D721Med (cell line): ENCODE measurements around the gene NEU1.
"Not testable (repeated sequence)": the region's sequence is repeated elsewhere in the genome, so short reads cannot be mapped to it uniquely, and the experiment has no call there.

Source experiments
- DNase-seq: peaks from one replicate; pipeline ENCODE4 v3.0.0; 2011; ENCODE audit warnings: low spot score; ENCODE audit not compliant: insufficient read length
- FAIRE-seq: peaks from 2 replicates; lab custom pipeline; 2011; peaks lifted over from hg19 to GRCh38; lab: Jason Lieb, UNC
- CTCF ChIP-seq: IDR thresholded peaks from 2 replicates; pipeline ENCODE4 v1.5.1; 2012; ENCODE audit warnings: mild to moderate bottlenecking, control low read depth; ENCODE audit not compliant: insufficient read depth; ENCODE audit errors: missing control alignments

Gene NEU1

DNA sequence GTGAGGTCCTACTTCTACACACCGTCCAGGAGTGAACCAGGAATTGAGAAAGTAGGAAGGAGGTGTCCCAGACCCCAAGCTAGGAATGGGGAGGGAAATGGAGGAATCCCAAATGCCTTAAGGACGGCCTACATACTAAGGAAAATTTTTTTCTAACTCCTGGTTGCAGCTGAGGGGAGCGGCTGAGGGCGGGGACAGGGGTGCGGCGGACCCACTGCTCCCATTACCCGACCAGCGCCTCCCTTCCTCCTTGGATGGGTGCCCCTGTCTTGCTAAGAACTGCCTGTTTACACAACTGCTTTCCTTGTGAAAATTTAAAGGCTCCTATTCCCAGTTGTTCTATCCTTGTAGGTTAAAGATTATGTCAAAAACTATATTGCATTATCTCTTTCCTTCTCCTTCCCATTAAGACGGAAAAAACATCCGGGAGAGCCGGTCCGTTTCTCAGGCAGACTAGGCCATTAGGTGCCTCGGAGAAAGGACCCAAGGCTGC, 35.8 kb downstream of the NEU1 start:
- no peak for FAIRE-seq
- no peak for DNase-seq
- no peak for TF ChIP-seq CTCF

- FAIRE-seq (no peak), DNase-seq (no peak)
- no peak for TF ChIP-seq CTCF
Observed at GRCh38 chr6:31825553-31825952, 37.1 kb downstream of the NEU1 start.

- FAIRE-seq, DNase-seq: not testable (repeated sequence)
Observed at GRCh38 chr6:31823592-31824196, 38.9 kb downstream of the NEU1 start.

DNA sequence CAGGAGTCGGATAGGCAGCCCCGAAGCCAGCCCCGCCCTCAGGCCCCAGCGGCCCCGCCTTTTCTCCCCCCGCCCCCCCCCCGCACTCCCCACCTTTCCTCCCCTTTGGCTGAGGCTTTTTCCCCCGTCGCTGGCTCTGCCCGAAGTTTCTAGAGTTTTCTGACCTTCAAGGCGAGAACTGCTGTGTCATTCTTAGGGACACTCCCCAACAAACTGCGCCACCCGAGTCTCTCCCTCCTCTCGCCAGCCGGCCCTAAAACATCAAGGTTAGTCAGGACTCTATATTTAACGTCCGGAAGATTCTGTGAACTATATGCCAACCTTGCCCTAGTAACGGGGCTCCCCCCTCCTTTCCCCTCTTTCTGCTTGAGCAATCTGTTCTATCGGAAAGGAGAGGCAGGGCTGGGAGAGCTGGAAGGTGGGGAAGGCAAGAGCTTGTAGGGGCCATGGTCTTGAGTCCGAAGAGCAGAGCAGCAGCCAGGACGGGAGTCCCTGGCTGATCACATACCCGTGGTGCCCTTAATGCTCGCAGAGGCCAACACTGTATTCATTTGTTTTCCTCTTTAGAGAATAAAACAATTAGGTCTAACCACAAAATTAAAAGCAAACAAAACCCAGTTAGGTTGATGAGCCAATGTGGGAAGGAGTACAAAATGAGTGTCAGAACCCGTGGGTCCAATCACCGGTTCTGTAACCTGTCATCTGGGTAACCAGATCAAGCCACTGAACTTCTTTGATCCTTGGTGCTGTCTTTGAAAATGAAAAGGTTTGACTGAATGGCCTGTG, 40.4 kb downstream of the NEU1 start:
- no peak for TF ChIP-seq CTCF
- FAIRE-seq (no peak), DNase-seq (no peak)

DNA sequence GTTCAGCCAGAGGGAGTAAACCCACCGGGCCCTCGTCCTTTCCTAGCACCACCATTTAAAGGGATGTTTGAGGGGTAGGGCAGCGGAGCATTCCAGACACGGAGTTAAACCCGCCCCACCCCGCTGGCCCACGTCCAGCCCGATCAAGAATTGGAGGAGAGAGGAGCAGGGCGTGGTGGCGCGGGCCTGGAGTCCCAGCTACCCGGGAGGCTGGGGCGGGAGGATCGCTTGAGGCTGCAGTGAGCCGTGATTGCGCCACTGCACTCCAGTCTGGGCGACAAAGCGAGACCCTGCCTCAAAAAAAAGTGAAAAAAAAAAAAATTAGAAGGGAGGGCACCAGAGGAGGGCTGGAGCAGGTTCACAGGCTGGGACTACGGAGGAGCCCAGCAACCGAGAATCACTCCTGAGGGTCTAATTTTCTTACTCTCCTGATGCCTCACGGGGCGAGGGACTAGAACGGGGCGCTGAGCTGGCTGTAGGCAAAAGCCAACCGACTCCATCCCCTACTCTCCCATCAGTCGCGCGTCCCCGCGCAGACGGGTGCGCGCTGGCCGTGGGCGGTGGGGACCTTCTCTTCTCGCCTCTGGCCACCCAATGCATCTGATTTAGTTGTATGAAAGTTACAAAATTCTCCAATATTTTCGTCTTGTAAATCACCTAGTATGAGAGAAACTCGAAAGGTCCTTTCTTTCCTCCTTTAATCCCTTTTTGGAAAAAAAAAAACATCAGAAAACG, 41.2 kb downstream of the NEU1 start:
- DNase-seq (peak; percentile 74), FAIRE-seq (no peak)
- TF ChIP-seq CTCF = no peak

DNA sequence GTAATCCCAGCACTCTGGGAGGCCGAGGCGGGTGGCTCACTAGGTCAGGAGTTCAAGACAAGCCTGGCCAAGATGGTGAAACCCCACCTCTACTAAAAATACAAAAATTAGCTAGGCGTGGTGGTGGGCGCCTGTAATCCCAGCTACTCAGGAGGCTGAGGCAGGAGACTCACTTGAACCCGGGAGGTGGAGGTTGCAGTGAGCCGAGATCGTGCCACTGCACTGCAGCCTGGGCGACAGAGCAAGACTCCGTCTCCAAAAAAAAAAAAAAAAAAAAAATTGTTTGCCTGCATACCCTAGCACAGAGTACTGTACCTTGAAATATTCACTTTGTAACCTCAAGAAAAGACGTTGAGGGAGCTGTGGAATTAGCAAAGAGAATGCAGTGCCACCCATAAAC, 42.2 kb downstream of the NEU1 start:
- FAIRE-seq, DNase-seq: not testable (repeated sequence)

DNA sequence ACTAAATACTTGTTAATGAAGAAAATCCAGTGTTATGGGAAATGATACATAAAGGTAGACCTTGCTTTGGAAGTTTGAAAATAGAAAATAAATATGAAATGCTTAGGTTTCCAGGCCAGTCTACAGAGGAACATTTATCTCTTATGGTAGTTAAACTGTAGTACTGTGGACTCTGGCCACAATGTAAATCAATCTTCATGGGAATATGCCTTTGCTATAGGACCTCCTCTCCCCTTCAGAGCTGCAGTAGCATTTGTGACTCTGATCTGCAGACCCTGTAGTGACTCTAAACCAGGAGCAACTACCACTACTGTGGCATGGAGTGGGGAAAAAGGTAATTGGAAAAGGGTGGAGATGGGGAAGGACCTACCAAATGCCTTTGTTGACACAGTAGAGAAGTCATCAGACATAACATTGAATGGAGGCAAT, 42.7 kb downstream of the NEU1 start:
- DNase-seq (no peak), FAIRE-seq (no peak)
- TF ChIP-seq CTCF = no peak

DNA sequence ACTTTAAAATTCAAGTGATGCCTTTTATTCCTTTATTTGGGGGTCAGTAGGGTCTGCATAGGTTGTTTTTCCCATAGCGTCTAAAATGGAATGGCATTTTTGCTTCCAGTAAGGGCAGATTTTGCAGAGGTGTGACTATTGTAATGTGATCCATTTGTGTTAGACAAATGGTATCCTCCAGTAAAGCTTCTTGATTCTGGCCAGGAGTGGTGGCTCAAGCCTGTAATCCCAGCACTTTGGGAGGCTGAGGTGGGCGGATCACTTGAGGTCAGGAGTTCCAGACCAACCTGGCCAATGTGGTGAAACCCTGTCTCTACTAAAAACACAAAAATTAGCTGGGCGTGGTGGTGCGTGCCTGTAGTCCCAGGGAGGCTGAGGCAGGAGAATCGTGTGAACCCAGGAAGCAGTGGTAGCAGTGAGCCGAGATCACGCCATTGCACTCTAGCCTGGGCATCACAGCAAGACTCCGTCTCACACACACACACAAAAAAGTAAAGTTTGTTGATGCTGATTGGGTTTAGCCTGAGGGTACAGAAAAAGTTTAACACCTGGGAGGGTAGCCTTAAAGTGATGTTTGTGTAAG, 44.6 kb downstream of the NEU1 start:
- FAIRE-seq = not testable (repeated sequence)

DNA sequence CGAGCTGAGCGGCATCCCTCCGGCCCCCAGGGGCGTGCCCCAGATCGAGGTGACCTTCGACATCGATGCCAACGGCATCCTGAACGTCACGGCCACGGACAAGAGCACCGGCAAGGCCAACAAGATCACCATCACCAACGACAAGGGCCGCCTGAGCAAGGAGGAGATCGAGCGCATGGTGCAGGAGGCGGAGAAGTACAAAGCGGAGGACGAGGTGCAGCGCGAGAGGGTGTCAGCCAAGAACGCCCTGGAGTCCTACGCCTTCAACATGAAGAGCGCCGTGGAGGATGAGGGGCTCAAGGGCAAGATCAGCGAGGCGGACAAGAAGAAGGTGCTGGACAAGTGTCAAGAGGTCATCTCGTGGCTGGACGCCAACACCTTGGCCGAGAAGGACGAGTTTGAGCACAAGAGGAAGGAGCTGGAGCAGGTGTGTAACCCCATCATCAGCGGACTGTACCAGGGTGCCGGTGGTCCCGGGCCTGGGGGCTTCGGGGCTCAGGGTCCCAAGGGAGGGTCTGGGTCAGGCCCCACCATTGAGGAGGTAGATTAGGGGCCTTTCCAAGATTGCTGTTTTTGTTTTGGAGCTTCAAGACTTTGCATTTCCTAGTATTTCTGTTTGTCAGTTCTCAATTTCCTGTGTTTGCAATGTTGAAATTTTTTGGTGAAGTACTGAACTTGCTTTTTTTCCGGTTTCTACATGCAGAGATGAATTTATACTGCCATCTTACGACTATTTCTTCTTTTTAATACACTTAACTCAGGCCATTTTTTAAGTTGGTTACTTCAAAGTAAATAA, 45.3 kb downstream of the NEU1 start:
- FAIRE-seq, DNase-seq: not testable (repeated sequence)

More for the DNA sequence above, 44.6 kb downstream of the NEU1 start:
- not testable (repeated sequence) for DNase-seq
